Panc1 (cell line): Measurements from ENCODE around the gene TLR1. TPM values are rescaled to one million over a fixed set of nuclear protein-coding genes. Genes with fewer than 3 reads are reported as not detected.

Experiments
- ATAC-seq: fragments of 200-7000 bp; cut with Tn5 transposase; 2 replicates; pipeline ENCODE4 v1.9.1; 2020; ENCODE audit warnings: mild to moderate bottlenecking, moderate library complexity
- BruUV-seq: library from RNA; stranded (reverse); fragments of 400-500 nt; replicated peaks from 2 replicates; lab custom pipeline; 2021; lab: Mats Ljungman, UMichigan
- CTCF ChIA-PET: fragments of 300-600 bp; sonication (Branson Sonifier 250); formaldehyde crosslinking; loops from one replicate; lab custom pipeline; 2022; ENCODE audit warnings: antibody characterized with exemption; lab: Charles Lee
- POLR2A ChIA-PET: fragments of 300-600 bp; sonication (Branson Sonifier 250); formaldehyde crosslinking; loops from one replicate; lab custom pipeline; 2022; ENCODE audit warnings: antibody characterized with exemption; lab: Charles Lee
- DNase-seq: peaks from one replicate; pipeline ENCODE4 v3.0.0-alpha.2; 2010; ENCODE audit warnings: low read depth, low spot score
- H3K27ac ChIP-seq: 2 replicates; pipeline ENCODE4 v1.5.1; 2011; ENCODE audit warnings: mild to moderate bottlenecking, low read length, inconsistent platforms
- H3K27me3 ChIP-seq: fragments of 200-500 bp; sonication (Bioruptor generic); 2 replicates; pipeline ENCODE4 v1.6.0; 2014; ENCODE audit warnings: low read length, inconsistent platforms; ENCODE audit not compliant: control insufficient read depth, insufficient read depth
- H3K36me3 ChIP-seq: fragments of 200-500 bp; sonication (Bioruptor generic); 2 replicates; pipeline ENCODE4 v1.5.1; 2014; ENCODE audit warnings: inconsistent platforms, mild to moderate bottlenecking, low read length, moderate library complexity; ENCODE audit not compliant: control insufficient read depth, insufficient read depth
- H3K4me1 ChIP-seq: 2 replicates; pipeline ENCODE4 v1.5.1; 2011; ENCODE audit warnings: inconsistent platforms, mild to moderate bottlenecking, low read length, moderate library complexity; ENCODE audit not compliant: control insufficient read depth, insufficient read depth
- H3K4me3 ChIP-seq, 2 experiments: 2 replicates each; pipeline ENCODE4 v1.5.1; 2011 to 2012; ENCODE audit warnings: low read depth in 2 of 2, low read length in 2 of 2, mild to moderate bottlenecking in 2 of 2, inconsistent platforms in 1 of 2, moderate library complexity in 1 of 2
- H3K9me3 ChIP-seq: fragments of 200-500 bp; sonication (Bioruptor generic); 2 replicates; pipeline ENCODE4 v1.5.1; 2014; ENCODE audit warnings: low read depth, mild to moderate bottlenecking, inconsistent platforms, low read length, moderate library complexity; ENCODE audit not compliant: control insufficient read depth, insufficient read depth
- CTCF ChIP-seq: fragments of 450-650 bp; IDR thresholded peaks from 2 replicates; pipeline ENCODE4 v1.5.1; 2017; ENCODE audit warnings: mild to moderate bottlenecking
- POLR2AphosphoS5 ChIP-seq: IDR thresholded peaks from 2 replicates; pipeline ENCODE4 v1.6.1; 2012; ENCODE audit warnings: mild to moderate bottlenecking, low read depth, low read length, moderate library complexity
- REST ChIP-seq, 2 experiments: IDR thresholded peaks; 2 replicates each; pipeline ENCODE4 v1.6.1; 2011 to 2012; ENCODE audit warnings: low read depth in 2 of 2, control low read depth in 1 of 2, low read length in 1 of 2, mild to moderate bottlenecking in 1 of 2, moderate library complexity in 1 of 2; ENCODE audit not compliant: insufficient read depth in 1 of 2
- SIN3A ChIP-seq: IDR thresholded peaks from 2 replicates; pipeline ENCODE4 v1.6.1; 2012; ENCODE audit warnings: low read depth, mild to moderate bottlenecking, low read length, moderate library complexity, borderline replicate concordance; ENCODE audit not compliant: insufficient read depth
- TCF7L2 ChIP-seq: IDR thresholded peaks from 2 replicates; pipeline ENCODE4 v1.6.1; 2011; ENCODE audit warnings: mild to moderate bottlenecking, low read depth, low read length, inconsistent platforms
- in situ Hi-C: cut with HindIII; loops from 2 replicates; pipeline ENCODE4 v1.10.0; 2016; ENCODE audit warnings: low sequenced_read_pairs, low pct_unique_long_range_greater_than_20kb
- intact Hi-C: fragments of 100-400 bp; cut with micrococcal nuclease; formaldehyde crosslinking; loops from one replicate; pipeline ENCODE4 v1.10.0; 2022; ENCODE audit not compliant: unreplicated experiment
- total RNA-seq: library from RNA; stranded (reverse); gene quantifications from one replicate; pipeline ENCODE4 v1.2.1, GENCODE V29; 2021; ENCODE audit not compliant: unreplicated experiment

The TLR1 gene
- total RNA-seq, 1 experiment from 2014 or later = 0.41 TPM

GRCh38 chr4:38818441-38818976, 13.9 kb upstream of the TLR1 start:
- Histone ChIP-seq H3K4me3 (no peak overlapping the region), H3K27ac (no peak overlapping the region), H3K27me3 (no peaks in the 10 kb centered on the region), H3K9me3 (no peaks in the 10 kb centered on the region), H3K4me1 (no peaks in the 10 kb centered on the region), H3K36me3 (no peaks in the 10 kb centered on the region; the same call in 1 of the 2 replicates)
- intact Hi-C loops = no loop called here
- BruUV-seq = no TSS peak
- in situ Hi-C loops = no loop called here
- ATAC-seq (peak; percentile 13; the same call in 1 of the 2 replicates), DNase-seq (no peak)
- ChIA-PET CTCF (no interaction called here), POLR2A (no interaction called here)
- TF ChIP-seq TCF7L2 (no peak), POLR2AphosphoS5 (no peak), SIN3A (no peak), REST (IDR thresholded peaks at IDR 0.05; ENCODE audit: insufficient read depth in 1 of 2, low read depth in 2 of 2, low read length in 1 of 2) (no peak), CTCF (no peak)

- DNase-seq = no peak
These were observed 11.5 kb upstream of the TLR1 start for GRCh38 chr4:38815885-38816782.

More at GRCh38 chr4:38815885-38816782, 11.5 kb upstream of the TLR1 start:
- Histone ChIP-seq H3K36me3 (no peaks in the 10 kb centered on the region; the same call in 1 of the 2 replicates), H3K9me3 (no peaks in the 10 kb centered on the region), H3K4me3 (no peak overlapping the region), H3K4me1 (no peaks in the 10 kb centered on the region), H3K27ac (no peak overlapping the region), H3K27me3 (no peaks in the 10 kb centered on the region)
- no peak for TF ChIP-seq POLR2AphosphoS5
- no peak for TF ChIP-seq REST (IDR thresholded peaks at IDR 0.05; ENCODE audit: insufficient read depth in 1 of 2, low read depth in 2 of 2, low read length in 1 of 2)
- in situ Hi-C loops (no loop called here), intact Hi-C loops (no loop called here)
- POLR2A ChIA-PET = no interaction called here
- no TSS peak for BruUV-seq
- CTCF ChIA-PET = no interaction called here
- no peak for ATAC-seq
